ENCODE results near the gene TBATA.

Gene TBATA

GRCh38 chr10:70749756-70750155, 35.4 kb downstream of the TBATA start:
- Histone ChIP-seq H3K4me3 (ENCODE audit: low read depth, low read length) (no peak overlapping the region), H3K36me3 (ENCODE audit: insufficient read depth, low read length) (no peaks in the 10 kb centered on the region), H3K27ac (ENCODE audit: low read depth, low read length) (no peak overlapping the region), H3K79me2 (ENCODE audit: control insufficient read depth, insufficient read depth, low read length, unreplicated experiment) (no peaks in the 10 kb centered on the region), H3K4me1 (ENCODE audit: control insufficient read depth, insufficient read depth, low read length, unreplicated experiment) (no peaks in the 10 kb centered on the region), H2AFZ (ENCODE audit: low read length, unreplicated experiment) (no peak overlapping the region), H3K27me3 (ENCODE audit: insufficient read depth, low read length) (no peaks in the 10 kb centered on the region)

- Histone ChIP-seq H3K36me3 (ENCODE audit: insufficient read depth, low read length) (no peaks in the 10 kb centered on the region), H3K4me3 (ENCODE audit: low read depth, low read length) (no peak overlapping the region), H2AFZ (ENCODE audit: low read length, unreplicated experiment) (no peak overlapping the region), H3K79me2 (ENCODE audit: control insufficient read depth, insufficient read depth, low read length, unreplicated experiment) (no peaks in the 10 kb centered on the region), H3K27ac (ENCODE audit: low read depth, low read length) (no peak overlapping the region), H3K27me3 (ENCODE audit: insufficient read depth, low read length) (no peaks in the 10 kb centered on the region), H3K4me1 (ENCODE audit: control insufficient read depth, insufficient read depth, low read length, unreplicated experiment) (no peaks in the 10 kb centered on the region)
These were observed 36.2 kb downstream of the TBATA start for GRCh38 chr10:70748801-70749573.

GRCh38 chr10:70748305-70748704, 36.9 kb downstream of the TBATA start:
- Histone ChIP-seq H3K79me2 (ENCODE audit: control insufficient read depth, insufficient read depth, low read length, unreplicated experiment) (no peaks in the 10 kb centered on the region), H2AFZ (ENCODE audit: low read length, unreplicated experiment) (no peak overlapping the region), H3K4me1 (ENCODE audit: control insufficient read depth, insufficient read depth, low read length, unreplicated experiment) (no peaks in the 10 kb centered on the region), H3K27me3 (ENCODE audit: insufficient read depth, low read length) (no peaks in the 10 kb centered on the region), H3K4me3 (ENCODE audit: low read depth, low read length) (no peak overlapping the region), H3K36me3 (ENCODE audit: insufficient read depth, low read length) (no peaks in the 10 kb centered on the region), H3K27ac (ENCODE audit: low read depth, low read length) (no peak overlapping the region)

GRCh38 chr10:70747192-70747965, 37.8 kb downstream of the TBATA start:
- Histone ChIP-seq H3K27ac (ENCODE audit: low read depth, low read length) (no peak overlapping the region), H3K4me1 (ENCODE audit: control insufficient read depth, insufficient read depth, low read length, unreplicated experiment) (no peaks in the 10 kb centered on the region), H3K4me3 (ENCODE audit: low read depth, low read length) (no peak overlapping the region), H3K36me3 (ENCODE audit: insufficient read depth, low read length) (no peaks in the 10 kb centered on the region), H2AFZ (ENCODE audit: low read length, unreplicated experiment) (no peak overlapping the region), H3K79me2 (ENCODE audit: control insufficient read depth, insufficient read depth, low read length, unreplicated experiment) (no peaks in the 10 kb centered on the region), H3K27me3 (ENCODE audit: insufficient read depth, low read length) (no peaks in the 10 kb centered on the region)

GRCh38 chr10:70745555-70745954, 39.6 kb downstream of the TBATA start:
- no peak overlapping the region for H3K4me3 ChIP-seq (ENCODE audit: low read depth, low read length)
- H3K27ac ChIP-seq (ENCODE audit: low read depth, low read length), result no peak overlapping the region
- no peak overlapping the region for H2AFZ ChIP-seq (ENCODE audit: low read length, unreplicated experiment)
- H3K36me3 ChIP-seq (ENCODE audit: insufficient read depth, low read length), result no peaks in the 10 kb centered on the region
- no peaks in the 10 kb centered on the region for H3K79me2 ChIP-seq (ENCODE audit: control insufficient read depth, insufficient read depth, low read length, unreplicated experiment)
- H3K27me3 ChIP-seq (ENCODE audit: insufficient read depth, low read length), result no peaks in the 10 kb centered on the region
- H3K4me1 ChIP-seq (ENCODE audit: control insufficient read depth, insufficient read depth, low read length, unreplicated experiment), result no peaks in the 10 kb centered on the region

GRCh38 chr10:70744617-70745143, 40.5 kb downstream of the TBATA start:
- H3K79me2 ChIP-seq (ENCODE audit: control insufficient read depth, insufficient read depth, low read length, unreplicated experiment), result no peaks in the 10 kb centered on the region
- no peak overlapping the region for H2AFZ ChIP-seq (ENCODE audit: low read length, unreplicated experiment)
- H3K4me3 ChIP-seq (ENCODE audit: low read depth, low read length), result no peak overlapping the region
- H3K4me1 ChIP-seq (ENCODE audit: control insufficient read depth, insufficient read depth, low read length, unreplicated experiment), result no peaks in the 10 kb centered on the region
- H3K27ac ChIP-seq (ENCODE audit: low read depth, low read length), result no peak overlapping the region
- H3K36me3 ChIP-seq (ENCODE audit: insufficient read depth, low read length), result no peaks in the 10 kb centered on the region
- no peaks in the 10 kb centered on the region for H3K27me3 ChIP-seq (ENCODE audit: insufficient read depth, low read length)

GRCh38 chr10:70743879-70744278, 41.3 kb downstream of the TBATA start:
- H3K36me3 ChIP-seq (ENCODE audit: insufficient read depth, low read length), result no peaks in the 10 kb centered on the region
- H3K4me1 ChIP-seq (ENCODE audit: control insufficient read depth, insufficient read depth, low read length, unreplicated experiment), result no peaks in the 10 kb centered on the region
- no peak overlapping the region for H3K27ac ChIP-seq (ENCODE audit: low read depth, low read length)
- no peak overlapping the region for H2AFZ ChIP-seq (ENCODE audit: low read length, unreplicated experiment)
- H3K27me3 ChIP-seq (ENCODE audit: insufficient read depth, low read length), result no peaks in the 10 kb centered on the region
- no peak overlapping the region for H3K4me3 ChIP-seq (ENCODE audit: low read depth, low read length)
- no peaks in the 10 kb centered on the region for H3K79me2 ChIP-seq (ENCODE audit: control insufficient read depth, insufficient read depth, low read length, unreplicated experiment)

GRCh38 chr10:70743430-70743788, 41.8 kb downstream of the TBATA start:
- H3K27ac ChIP-seq (ENCODE audit: low read depth, low read length), result no peak overlapping the region
- no peaks in the 10 kb centered on the region for H3K4me1 ChIP-seq (ENCODE audit: control insufficient read depth, insufficient read depth, low read length, unreplicated experiment)
- no peaks in the 10 kb centered on the region for H3K36me3 ChIP-seq (ENCODE audit: insufficient read depth, low read length)
- H3K79me2 ChIP-seq (ENCODE audit: control insufficient read depth, insufficient read depth, low read length, unreplicated experiment), result no peaks in the 10 kb centered on the region
- H3K4me3 ChIP-seq (ENCODE audit: low read depth, low read length), result no peak overlapping the region
- H2AFZ ChIP-seq (ENCODE audit: low read length, unreplicated experiment), result no peak overlapping the region
- H3K27me3 ChIP-seq (ENCODE audit: insufficient read depth, low read length), result no peaks in the 10 kb centered on the region

GRCh38 chr10:70742537-70743429, 42.4 kb downstream of the TBATA start:
- H2AFZ ChIP-seq (ENCODE audit: low read length, unreplicated experiment), result no peak overlapping the region
- no peaks in the 10 kb centered on the region for H3K4me1 ChIP-seq (ENCODE audit: control insufficient read depth, insufficient read depth, low read length, unreplicated experiment)
- H3K36me3 ChIP-seq (ENCODE audit: insufficient read depth, low read length), result no peaks in the 10 kb centered on the region
- no peak overlapping the region for H3K27ac ChIP-seq (ENCODE audit: low read depth, low read length)
- H3K4me3 ChIP-seq (ENCODE audit: low read depth, low read length), result no peak overlapping the region
- H3K27me3 ChIP-seq (ENCODE audit: insufficient read depth, low read length), result no peaks in the 10 kb centered on the region
- no peaks in the 10 kb centered on the region for H3K79me2 ChIP-seq (ENCODE audit: control insufficient read depth, insufficient read depth, low read length, unreplicated experiment)

All from ACC112 (cell line).